IPS-18c (cell line): ENCODE data around the gene RAB15.

Experiments
- H3K4me3 ChIP-seq: 2 replicates; pipeline ENCODE4 v1.7.0; 2013; ENCODE audit warnings: low read depth, mild to moderate bottlenecking, low read length, moderate library complexity; ENCODE audit not compliant: insufficient read depth
- H3K9me3 ChIP-seq: one replicate; pipeline ENCODE4 v1.6.1; 2013; ENCODE audit warnings: mild to moderate bottlenecking, low read length, moderate library complexity; ENCODE audit not compliant: control insufficient read depth, insufficient read depth

The RAB15 gene

DNA sequence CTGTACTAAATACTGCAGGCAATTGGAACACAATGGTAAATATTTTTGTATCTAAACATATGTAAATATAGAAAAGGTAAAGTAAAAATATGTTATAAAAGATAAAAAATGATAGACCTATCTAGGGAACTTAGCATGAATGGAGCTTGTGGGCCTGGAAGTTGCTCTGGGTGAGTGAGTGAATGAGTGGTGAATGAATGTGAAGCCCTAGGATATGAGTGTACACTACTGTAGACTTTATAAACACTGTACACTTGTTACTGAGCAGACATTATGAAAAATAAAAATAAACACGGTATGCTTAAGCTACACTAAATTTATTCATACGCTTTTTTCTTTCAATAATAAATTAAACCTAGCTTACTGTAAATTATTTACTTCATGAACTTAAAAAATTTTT lies 22.4 kb upstream of the RAB15 start:
- Histone ChIP-seq H3K4me3 (no peak overlapping the region), H3K9me3 (no peaks in the 10 kb centered on the region)

DNA sequence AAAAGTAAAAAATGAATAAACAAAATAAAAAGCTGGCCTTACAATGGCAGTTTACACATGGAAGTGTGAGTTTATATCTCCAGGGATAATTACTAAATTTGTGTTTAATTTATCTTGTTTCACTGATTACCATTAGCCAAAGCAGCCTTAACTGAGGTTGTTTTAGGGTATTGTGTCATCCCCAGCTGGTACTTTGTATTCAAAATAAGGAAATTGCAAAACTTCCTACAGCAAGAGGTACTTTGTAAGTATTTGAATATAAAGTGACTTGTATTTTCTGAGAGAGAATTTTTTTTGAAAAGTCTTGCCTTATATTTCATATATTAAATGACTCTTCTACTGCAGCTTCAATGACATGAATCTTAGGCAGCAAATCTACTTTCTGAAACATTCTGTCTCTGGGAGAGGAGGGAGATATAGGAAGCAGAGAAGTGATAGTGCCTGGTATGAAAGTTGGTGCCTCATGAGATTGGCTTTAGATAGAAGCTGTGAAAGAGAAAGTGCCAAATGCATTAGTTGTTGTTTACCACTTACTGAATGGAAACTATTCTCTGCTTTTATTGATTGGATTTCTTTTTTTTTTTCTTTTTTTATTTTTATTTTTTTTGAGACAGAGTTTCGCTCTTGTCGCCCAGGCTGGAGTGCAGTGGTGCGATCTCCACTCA lies 21.3 kb upstream of the RAB15 start:
- no peak overlapping the region for H3K4me3 ChIP-seq
- H3K9me3 ChIP-seq, result no peaks in the 10 kb centered on the region

DNA sequence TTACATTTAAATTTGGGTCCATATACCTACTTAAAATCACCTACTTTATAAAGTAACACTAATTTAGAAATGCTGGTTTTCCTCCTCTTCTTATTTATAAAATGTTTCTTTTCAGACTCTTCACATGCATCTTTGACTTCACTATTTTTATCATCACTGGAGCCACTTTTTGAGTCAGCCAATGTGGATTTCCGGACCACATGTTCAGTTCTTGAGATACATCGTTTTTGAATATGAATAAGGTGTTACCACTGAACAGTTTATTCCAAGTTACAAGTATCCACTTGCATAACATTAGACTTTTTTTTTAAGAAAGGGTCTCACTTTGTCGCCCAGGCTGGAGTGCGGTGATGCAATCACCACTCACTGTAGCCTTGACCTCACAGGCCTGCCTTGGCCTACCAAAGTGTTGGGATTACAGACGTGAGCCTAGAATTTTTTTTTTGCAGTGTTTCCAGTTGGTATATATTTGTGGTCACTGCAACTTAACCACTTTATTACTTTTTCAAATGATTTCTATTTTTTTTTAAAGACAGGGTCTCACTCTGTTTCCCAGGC lies 20.3 kb upstream of the RAB15 start:
- Histone ChIP-seq H3K9me3 (no peaks in the 10 kb centered on the region), H3K4me3 (no peak overlapping the region)

DNA sequence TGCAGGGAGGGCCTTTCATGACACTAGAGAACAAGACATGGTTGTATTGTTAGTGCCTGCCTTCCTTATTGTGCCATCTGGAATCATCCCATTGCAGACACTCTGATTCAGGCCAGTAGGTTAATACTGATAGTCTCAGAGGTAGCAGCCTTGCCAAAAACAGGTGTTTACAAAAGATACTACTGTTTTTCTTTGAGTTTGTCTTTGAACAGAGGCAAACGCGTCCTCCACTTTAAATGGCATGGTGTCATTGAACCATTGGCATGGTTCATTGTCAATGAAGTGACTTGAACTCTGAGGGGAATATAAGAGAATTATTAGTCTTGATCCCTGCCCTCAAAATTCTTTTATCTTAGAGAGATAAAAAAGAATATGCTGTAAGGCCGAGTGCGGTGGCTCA lies 18.8 kb upstream of the RAB15 start:
- Histone ChIP-seq H3K4me3 (no peak overlapping the region), H3K9me3 (no peaks in the 10 kb centered on the region)

DNA sequence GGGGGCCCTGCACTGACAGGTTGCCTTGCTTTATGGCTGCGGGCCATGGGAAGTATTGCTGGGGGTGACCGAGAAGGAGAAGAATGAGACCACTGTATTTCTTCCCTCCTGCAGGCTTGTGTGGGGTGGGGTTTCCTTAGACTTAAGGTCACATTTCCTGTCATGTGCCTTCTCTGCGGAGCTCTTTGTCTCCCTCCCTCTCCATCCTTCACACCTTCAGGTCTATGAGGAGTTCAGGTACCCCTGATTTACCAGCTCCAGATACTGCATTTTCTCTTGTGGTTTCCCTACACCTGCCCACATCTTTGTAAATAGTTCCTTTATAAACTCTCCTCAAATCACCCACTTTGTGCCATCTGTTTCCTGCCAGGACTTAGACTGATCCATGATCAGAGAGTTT lies 18.2 kb upstream of the RAB15 start:
- H3K4me3 ChIP-seq, result no peak overlapping the region
- H3K9me3 ChIP-seq, result no peaks in the 10 kb centered on the region

DNA sequence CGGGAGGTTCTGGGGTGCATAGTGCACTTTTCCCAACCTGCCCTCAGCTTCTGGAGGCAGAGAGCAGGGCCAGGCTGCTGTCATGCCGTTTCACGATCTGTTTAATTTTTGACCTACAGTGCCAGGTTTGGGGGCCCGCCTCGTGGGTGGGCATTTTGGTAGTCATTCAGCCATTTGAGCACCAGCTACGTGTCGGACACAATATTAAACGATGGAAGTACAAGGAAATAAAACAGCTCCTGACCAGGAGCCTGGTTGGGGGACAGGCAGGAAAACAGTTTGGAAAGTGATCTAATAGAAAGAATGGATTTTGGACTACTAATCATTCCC lies 15.3 kb upstream of the RAB15 start:
- H3K9me3 ChIP-seq, result no peaks in the 10 kb centered on the region
- H3K4me3 ChIP-seq, result peak overlapping the region; percentile 72

DNA sequence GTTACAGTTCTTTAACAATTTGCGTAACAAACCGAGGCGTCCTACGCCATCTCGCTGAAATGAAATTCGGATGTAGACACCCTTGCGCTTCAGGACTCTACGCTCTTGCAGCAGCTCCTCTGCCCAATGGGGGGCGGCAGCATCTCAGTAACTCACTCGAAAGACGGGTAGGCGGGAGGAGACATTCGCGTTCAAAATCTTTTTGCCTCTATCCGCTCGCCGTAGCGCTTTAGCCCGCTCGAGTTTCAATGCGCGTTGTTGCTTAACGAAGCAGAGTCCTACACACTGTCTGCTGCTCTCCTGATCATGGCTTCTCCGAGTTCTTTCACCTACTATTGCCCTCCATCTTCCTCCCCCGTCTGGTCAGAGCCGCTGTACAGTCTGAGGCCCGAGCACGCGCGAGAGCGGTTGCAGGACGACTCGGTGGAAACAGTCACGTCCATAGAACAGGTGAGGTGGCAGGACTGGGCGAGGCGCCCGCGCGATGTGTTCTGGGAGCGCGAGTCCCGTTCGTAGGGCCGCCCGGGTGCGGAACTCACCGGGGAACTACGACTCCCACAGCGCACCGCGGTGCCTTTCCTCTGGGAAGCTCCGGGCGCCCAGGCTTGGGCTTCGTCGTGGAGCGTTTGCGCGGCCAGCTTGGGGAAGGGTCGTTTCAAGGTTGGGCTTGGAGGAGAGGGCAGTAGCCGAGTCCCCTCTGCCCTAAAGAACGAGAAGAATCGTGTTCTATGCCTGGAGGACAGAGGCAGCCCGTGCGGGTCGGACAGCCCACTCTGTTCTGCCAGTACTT lies 14.7 kb upstream of the RAB15 start, which contains the start of gene FNTB:
Gene FNTB, plus strand, starts transcription at position 248 of the 790 bp plus-strand sequence. Its CDS starts 59 bp downstream, at position 307.
- H3K4me3 ChIP-seq, result peak within 1 kb of the TSS; percentile 72

DNA sequence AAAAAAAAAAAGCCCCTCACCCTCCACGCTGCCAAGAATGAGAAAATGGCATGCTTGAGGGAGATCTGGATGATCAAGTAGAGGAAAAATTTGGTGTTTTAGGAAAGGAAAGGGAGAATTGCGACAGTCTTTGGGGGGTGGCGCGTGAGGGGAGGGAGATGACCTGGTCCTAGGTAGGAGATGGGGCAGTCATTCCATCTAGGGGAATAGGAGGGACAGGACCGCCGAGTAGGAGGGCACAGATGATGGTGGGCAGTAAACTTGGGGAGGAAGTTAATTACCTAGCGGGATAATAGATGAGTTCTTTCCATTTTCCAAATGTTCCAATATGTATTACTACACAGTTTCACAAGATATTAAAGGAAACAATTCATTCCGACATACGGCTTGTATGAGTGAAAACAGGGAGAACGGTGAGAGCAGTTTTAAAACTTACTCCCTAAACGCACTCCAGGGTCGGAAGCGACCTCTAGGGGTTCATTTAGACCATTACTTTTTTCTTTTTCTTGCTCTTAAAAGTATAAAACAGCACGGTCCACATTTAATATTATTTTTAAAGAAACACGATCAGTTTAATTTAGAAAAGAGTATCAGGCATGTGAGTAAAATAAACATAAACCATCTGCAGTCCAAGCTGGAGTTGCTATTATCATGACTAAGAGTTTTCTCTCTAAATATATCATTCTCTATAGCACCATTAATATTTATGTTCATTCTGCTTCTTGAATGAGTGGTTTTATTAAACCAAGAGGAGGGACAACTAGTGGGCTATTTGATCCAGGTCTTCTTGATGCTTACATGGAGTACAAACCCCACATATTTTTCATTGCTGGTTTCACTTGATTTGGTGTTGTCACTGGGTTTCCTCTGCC lies 11.5 kb upstream of the RAB15 start:
- Histone ChIP-seq H3K4me3 (no peak overlapping the region), H3K9me3 (no peaks in the 10 kb centered on the region)

More for the DNA sequence above, 14.7 kb upstream of the RAB15 start, which contains the start of gene FNTB:
- H3K9me3 ChIP-seq, result no peaks in the 10 kb centered on the region

DNA sequence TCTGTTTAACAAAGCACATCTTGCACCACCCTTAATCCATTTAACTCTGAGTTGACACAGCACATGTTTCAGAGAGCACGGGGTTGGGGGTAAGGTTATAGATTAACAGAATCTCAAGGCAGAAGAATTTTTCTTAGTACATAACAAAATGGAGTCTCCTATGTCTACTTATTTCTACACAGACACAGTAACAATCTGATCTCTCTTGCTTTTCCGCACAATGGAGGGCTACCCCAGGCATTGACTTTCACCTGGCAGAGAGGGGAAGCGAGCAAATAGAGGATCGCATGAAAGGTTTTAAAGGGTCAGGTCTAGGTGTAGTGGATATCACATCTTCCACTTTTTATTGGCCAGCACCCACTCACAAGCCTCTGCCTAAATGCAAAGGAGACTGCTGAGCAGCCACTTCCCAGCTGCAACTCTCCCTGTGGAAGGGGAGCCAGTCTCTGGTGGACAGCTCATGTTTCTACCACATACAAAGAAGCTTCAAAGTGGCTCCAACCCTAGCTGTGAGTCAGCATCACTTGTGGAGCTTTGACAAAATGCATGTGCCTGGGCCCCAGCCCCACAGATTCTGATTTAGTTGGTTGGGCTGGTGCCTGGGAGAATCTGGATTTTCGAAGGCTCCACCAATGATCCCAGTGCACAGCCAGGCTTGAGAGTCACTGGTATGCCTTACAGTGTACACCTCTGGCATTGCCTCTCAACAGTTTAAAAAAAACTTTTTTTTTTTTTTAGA lies 7.4 kb upstream of the RAB15 start:
- Histone ChIP-seq H3K9me3 (no peaks in the 10 kb centered on the region), H3K4me3 (no peak overlapping the region)

DNA sequence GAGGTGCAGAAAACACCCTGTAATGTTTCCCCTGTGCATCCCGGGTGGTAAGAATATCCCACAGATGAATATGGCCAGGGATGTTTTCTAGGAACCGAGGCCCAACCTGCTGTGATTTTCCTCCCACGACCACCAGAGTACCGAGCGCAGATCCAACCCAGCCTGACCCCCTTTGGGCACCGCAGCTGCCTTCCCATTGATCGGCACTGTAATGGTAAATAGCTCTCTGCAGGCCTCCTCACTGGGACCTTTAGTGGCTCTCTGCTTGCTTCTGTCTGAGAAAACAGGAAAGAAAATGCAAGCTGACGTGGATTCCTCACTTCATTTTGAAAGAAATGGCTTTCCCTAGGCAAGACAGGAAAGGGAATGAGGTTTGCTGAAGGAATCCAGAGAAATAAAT lies 2.4 kb upstream of the RAB15 start:
- no peak overlapping the region for H3K4me3 ChIP-seq
- H3K9me3 ChIP-seq, result no peaks in the 10 kb centered on the region

DNA sequence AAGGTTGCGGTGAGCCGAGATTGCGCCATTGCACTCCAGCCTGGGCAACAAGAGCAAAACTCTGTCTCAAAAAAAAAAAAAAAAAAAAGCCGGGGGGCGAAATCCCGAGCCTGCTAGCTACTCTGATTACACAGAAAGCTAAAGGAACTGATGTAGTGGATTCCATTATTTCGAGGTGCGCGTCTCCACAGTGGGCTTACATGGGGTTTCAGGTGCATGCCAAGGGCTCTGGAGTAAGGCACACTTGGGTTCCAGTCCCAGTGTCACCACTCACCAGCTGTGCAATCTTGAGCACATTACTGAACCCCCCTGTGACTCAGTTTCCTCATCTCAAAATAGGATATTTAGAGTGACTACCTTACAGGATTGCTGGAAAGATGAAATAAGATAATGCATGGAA lies 1.7 kb upstream of the RAB15 start:
- H3K9me3 ChIP-seq, result no peaks in the 10 kb centered on the region
- H3K4me3 ChIP-seq, result no peak overlapping the region

DNA sequence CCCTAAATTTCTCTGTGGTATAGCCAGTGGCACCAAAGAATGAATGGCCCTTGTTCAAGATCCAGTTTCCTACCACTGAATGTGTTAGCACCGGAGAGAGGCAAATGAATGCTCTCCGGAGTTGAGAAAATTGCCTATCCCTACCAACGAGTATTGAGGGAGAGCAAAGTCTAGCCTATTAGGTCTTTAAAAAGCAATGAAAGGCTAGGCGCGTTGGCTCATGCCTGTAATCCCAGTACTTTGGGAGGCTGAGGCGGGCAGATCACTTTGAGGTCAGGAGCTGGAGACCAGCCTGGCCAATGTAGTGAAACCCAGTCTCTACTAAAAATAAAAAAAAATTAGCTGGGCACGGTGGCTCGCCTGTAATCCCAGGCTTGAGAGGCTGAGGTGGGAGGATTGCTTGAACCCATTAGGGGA lies 898 bp upstream of the RAB15 start:
- no peaks in the 10 kb centered on the region for H3K9me3 ChIP-seq
- no peak overlapping the region for H3K4me3 ChIP-seq

DNA sequence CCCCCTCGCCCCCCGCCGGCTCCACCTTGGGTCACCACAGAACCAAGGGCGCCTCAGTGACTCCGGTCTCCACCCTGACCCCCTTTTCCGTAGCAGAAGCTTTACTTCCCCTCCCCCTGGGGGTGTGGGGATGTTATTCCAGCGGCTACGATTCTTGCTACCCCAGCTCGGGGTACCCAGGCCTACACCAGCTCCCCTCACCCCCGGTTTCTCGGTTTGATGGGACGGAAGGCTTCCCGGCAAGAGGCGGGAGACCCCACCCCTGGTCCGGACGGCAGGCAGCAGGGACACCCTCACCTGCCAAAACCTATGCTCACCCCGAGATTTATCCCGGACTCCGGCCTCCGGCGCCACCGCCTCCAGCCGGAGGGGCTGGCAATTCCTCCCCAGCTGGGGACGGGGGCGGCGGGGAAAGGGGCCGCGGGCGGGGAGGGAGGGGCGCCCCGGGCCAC lies 619 bp downstream of the RAB15 start:
- Histone ChIP-seq H3K9me3 (no peaks in the 10 kb centered on the region), H3K4me3 (peak overlapping the region; percentile 72)

DNA sequence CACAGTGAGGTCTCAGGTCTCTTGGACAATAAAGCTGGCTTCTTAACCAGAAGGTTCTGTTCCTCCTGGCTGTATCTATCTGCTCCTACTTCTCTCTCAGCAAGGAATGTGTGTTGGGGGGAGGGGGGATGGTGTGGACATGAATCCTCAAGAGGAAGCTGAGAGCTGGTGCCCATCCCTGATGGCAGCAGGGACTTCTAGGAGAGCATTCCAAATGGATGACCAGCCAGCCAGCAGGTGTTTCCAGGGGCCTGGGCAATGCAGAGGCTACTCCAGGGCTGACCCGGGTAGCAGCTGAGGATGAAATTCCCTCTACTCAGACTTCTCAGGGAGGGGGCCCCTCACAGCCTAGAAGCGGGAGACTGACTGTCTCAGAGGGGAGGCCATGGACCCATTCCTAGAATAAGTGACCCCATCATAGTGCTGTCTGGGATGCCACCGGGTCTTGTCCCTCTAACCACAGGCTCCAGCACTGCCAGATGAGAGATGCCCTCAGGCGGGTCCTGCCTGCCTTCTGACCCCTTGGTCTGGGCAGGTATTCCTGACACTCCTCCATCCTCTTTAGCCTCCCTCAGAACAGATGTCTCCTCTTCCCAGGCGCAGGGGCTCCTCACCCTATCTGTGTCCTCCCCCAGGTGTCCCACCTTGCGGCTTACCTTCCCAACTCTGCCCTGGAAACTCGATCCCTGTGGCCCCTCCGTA lies 1.2 kb downstream of the RAB15 start:
- Histone ChIP-seq H3K4me3 (peak overlapping the region; percentile 72), H3K9me3 (no peaks in the 10 kb centered on the region)

DNA sequence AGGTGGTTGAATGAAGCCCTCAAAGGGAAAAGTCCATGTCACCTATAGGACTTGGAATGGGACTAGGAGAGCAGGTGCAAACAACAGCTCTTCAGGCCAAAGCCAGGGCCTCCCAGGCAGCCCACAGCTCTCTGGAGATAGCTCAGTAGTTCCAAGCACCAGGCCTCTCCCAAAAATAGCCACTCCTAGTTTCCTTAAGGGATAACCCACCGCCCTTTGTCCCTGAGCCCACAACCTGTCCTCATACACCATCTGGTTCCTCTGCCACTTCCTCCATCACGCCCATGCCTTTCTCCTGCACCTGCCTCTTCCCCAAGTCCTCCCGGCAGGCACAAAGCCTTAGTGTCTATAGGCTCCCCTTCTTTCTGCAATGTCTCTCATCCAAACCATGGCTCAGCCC lies 2.1 kb downstream of the RAB15 start:
- H3K9me3 ChIP-seq, result no peaks in the 10 kb centered on the region
- H3K4me3 ChIP-seq, result no peak overlapping the region

DNA sequence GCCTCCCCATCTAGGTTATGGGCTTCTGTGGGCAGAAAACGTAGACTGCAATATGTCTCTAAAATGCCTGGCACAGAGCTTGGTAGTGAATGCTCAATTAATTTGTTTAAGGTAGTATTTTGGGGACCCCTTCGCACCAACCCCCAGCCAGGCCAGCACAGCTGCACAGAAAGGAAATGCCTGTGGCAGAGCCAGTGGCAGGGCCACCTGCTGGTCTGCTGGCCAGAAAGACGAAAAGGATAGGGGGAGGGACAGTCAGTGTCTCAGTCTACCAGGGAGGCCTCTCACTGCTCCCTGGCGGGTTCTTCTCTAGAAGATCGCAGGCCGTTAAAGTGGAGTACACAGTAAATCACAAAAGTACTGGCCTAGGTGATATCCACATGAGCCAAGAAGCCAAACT lies 3.5 kb downstream of the RAB15 start:
- no peaks in the 10 kb centered on the region for H3K9me3 ChIP-seq
- H3K4me3 ChIP-seq, result no peak overlapping the region
